Measurements from ENCODE around the gene ZNF532.

GRCh38 chr18:59011289-59011688, 146.6 kb downstream of the ZNF532 start:
- no peak for TF ChIP-seq CTCF (IDR thresholded peaks at IDR 0.05)
- no peak for TF ChIP-seq POLR2AphosphoS5 (IDR thresholded peaks at IDR 0.05; ENCODE audit: low read depth, low read length)
